Activated T-helper 1 cell treated with anti-CD3 and anti-CD28 coated beads, Interleukin-2, amount 50 U/mL, for 16 hours (primary cell): ENCODE data around the gene ERCC6L2.

Experiments used
- DNase-seq, 2 donors: peaks; one replicate each; pipeline ENCODE4 v3.0.0-alpha.2; 2020; ENCODE audit warnings: low read depth in 1 of 2, low spot score in 1 of 2

ERCC6L2 gene

DNA sequence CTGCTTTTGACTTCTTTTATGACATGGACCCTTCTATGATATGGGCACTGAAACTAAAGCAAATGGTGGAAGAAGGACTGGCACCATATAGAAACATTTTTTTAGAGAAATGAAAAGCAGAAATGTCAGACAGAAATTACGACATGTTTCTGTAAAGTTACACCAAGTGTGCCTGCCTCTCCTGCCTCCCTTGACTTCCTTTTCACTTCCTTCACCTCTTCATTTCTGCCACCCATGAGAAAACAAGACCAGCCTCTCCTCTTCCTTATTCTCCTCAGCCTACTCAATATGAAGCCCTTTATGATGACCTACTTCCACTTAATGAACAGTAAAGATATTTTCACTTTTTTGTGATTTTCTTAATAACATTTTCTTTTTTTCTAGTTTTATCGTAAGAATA lies 44.5 kb downstream of the ERCC6L2 start:
- DNase-seq, result no peak

DNA sequence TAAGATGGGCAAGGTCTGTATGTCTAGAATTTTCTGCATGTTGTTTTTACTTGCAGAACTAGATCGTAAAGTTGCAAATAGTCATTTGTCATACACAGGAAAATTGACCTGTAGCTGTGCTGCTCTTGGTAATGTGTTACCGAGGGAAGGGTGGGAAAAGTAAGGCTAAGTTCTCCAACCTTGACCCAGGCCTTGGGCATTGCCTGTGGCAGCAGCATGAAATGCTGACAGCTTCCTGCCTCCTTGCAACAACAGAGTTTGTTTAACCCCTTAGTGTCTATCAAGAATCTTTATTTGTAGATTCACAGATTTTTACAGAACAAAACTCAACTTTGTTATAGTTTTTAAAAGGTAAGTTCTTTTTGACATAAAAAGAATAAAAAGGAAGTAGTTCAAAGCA lies 48.3 kb downstream of the ERCC6L2 start:
- DNase-seq, result no peak

DNA sequence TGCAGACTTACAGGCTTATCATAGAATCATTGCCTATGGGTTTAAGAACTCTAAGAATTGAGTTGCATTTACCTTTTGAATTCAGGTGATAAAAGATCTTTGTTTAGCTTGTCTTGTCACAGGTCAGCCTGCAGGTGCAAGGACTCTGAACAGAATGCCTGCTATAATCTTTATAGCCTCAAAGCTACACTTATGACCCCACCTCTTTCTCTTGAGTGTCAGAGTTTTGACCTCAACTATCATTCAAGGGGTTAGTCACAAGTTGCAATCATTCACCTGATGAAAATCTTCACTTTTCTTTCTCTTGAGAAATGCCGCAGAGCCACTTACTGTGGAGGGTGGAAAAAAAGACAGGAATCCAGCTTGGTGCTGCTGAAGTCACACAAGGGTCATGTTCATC lies 49.5 kb downstream of the ERCC6L2 start:
- DNase-seq, result no peak

DNA sequence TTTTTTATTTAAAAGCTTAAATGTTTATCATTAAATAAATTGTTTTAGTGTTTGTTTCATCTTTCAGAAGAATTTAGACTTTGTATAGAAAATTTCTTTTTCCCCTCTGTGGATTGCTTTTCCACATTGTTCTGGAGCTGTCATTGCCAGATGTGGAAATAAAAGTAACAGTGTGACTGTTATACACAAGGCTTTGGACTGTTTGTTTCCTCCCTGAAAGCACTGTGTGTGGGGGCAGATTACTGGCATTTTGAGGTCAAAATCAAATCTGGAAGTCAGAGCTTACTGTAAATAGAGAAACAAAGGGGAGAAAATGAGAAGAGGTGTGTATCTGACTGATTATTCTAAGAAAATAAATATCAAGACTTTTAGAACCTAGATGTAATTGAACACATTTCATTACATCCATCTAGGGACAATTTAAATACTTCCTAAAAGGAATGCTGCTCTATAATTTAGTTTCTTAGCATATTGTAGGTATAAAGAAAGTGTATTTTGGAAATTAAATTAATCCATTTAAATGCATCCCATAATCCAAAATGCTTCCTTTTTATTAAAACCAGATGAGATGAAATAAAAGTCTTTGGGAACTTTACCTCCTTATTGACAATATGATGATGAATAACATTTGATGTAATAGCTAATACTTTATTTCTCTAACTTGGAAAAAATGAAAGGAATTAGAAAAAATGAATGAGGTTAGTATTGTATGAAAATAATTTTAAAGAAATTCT lies 51.9 kb downstream of the ERCC6L2 start:
- DNase-seq, result no peak

DNA sequence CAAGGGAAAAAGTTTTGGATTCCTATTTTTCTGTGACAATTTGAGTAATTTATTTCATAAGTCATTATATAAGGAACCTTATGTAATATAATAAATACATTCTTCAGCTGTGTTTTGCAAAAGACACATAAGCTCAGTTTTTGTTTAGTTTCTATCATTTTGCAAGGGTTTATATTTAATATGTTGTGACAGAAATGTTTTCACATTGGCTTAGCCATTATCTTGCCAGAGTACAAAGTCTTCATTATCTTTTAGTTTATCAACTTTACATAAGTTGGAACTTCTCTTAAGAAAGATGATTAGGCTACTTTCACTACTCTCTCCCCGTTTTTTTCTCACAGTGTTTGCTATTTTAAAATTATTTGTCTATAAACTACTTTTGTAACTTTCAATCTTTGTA lies 54.8 kb downstream of the ERCC6L2 start:
- DNase-seq, result no peak

DNA sequence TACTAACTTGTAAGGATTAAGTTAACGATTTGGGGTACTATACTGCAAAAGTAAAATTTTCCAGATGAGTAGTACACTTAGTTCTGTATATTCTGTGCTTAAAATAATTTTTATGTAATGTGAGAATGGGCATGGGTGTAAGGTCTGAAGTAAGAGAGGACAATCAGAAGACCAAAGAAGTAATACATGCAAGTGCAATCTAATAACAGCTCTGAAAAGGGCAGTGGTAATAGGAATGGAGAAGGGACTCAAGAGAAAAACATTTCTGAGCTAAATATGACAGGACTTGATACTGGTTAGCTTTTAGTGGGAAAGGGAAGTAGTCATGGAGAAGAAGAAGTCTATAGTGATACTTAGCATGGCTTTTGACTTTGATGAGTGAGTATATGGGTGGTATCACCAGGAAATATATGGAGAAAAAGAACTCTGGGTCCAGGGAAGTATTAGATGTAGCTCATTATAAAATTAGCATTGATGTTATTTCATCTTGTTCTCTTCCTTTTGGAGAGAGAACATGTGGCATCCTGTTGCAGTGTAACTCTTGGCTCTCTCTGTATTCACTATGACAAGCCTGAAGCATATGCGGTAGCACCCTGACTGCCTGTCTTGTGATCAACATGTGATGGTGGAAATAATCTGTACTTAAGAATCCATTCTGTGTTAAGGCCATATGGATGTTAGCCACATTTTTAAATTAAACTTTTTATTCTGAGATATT lies 60.5 kb downstream of the ERCC6L2 start:
- no peak for DNase-seq

DNA sequence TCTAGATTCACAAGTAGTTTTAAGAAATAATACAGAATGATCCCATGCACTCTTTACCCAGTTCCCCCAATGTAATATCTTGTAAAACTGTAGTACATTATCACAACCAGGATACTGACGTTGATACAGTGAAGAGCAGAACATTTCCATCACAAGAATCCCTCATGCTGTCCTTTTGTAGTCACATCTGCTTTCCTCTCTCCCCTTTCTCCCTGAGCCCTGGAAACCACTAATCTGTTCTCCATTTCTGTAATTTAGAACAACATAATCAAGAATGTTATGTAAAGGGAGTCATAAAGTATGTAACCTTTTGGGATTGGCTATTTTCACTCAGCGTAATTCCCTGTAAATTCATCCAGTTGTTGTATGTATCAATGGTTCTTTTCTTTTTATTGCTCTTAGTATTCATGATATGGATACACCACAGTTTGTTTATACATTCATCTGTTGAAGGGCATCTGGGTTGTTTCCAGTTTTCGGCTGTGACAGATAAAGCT lies 61.1 kb downstream of the ERCC6L2 start:
- no peak for DNase-seq

DNA sequence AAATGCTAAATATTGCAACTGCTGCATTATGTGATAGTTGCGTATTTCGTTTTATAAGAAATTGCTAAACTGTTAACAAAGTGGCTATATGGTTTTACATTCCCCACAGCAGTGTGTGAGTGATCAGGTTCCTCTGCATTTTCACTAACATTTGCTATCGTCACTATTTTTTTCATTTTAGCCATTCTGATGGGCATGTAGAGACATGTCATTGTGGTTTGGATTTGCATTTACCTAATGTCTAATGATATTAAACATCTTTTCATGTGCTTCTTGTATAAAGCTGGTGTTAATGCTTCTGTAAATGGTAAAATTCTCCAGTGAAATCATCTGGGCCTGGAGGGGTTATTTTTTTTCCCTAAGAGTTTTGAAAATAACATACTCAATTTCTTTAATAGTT lies 61.6 kb downstream of the ERCC6L2 start:
- no peak for DNase-seq

DNA sequence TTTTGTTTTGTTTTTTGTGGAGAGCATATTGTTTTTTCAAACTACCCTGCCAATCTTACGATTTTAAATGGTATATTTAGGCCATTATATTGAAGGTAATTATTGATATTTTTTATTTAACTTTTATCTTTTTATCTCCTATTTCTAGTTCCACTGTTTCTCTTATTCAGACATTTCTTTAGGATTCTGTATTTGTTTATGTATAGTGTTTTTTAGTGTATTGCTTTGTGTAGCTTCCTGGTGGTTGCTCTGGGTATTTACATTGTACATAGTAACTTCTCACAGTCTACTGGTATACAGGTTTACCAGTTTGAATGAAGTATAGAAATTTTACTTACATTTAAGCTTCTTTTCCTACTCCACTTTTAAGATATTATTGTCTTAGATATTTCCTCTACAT lies 63.2 kb downstream of the ERCC6L2 start:
- no peak for DNase-seq

DNA sequence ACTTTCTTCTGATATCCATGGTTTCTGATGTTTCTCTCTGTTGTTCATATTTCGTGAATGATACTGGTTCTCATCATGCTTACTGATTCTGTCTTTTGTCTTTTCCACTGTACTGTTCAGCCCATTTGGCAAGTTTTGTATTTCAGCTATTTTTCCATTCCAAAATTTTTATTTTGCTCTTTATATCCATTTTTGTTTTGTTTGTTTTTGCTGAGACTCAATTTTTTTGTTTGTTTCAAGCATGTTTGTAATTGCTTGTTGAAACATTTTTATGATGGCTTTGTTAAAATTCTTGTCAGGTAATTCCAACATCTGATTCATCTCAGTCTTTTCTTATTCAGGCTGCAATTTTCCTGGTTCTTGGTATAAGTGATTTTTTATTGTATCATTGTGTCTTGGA lies 64.0 kb downstream of the ERCC6L2 start:
- no peak for DNase-seq

DNA sequence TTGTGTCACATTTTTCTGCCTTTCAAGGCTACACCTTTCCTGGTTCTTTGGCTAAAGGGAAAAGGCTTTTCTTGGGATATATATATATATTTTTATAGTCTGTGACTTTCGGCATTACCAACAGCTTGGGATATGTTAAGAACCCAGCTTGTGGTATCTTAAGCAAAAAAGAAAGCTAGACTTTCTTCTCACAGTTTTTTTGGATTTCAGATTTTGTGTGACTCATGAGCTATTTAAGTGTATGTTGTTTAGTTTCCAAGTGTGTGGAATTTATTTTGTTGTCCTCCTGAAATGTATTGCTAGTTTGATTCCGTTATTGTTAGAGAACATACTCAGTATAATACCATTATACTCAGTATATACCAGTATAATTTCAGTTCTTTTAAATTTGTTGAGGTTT lies 64.8 kb downstream of the ERCC6L2 start:
- no peak for DNase-seq

DNA sequence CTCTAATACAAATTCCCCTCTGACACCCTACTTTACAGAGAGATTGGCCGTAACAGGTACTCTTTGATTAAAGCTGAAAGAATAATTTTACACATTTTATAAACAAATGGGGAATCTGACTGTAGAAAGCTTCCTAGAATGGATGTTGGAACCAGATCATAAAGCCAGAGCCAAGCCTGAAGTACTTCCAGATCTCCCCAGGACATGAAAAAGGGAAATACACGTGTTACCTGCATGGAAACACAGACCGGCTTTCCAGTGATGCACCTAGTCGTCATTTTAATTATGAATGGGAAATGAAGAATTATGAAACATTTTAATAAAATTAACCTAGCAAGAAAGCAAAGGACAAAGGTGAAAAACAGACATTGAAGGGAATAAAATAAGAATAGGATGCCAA lies 66.5 kb downstream of the ERCC6L2 start:
- DNase-seq, result no peak

DNA sequence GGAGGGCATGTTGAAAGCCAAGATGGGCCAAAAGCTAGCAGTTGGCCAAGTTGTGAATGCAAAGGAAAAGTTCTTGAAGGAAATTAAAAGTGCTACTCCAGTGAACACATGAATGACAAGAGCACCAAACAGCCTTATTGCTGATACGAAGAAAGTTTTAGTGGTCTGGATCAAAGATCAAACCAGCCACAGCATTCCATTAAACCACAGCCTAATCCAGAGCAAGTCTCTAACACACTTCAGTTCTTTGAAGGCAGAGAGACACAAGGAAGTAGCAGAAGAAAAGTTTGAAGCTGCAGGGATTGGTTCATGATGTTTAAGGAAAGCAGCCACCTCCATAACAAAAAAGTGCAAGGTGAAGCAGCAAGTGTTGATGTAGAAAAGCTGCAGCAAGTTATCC lies 71.6 kb downstream of the ERCC6L2 start:
- DNase-seq, result no peak

DNA sequence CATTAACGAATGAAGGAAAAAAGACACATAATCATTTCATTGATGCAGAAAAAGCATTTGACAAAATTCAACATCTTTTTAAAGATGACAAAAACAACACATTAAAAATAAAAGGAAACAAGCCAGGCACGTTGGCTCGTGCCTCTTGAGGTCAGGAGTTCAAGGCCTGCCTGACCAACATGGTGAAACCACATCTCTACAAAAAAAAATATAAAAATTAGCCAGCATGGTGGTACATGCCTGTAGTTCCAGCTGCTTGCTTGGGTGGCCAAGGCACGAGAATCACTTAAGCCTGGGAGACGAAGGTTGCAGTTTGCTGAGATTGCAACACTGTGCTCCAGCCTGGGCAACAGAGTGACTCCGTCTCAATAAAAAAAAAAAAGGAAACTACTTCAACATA lies 77.0 kb downstream of the ERCC6L2 start:
- no peak for DNase-seq

DNA sequence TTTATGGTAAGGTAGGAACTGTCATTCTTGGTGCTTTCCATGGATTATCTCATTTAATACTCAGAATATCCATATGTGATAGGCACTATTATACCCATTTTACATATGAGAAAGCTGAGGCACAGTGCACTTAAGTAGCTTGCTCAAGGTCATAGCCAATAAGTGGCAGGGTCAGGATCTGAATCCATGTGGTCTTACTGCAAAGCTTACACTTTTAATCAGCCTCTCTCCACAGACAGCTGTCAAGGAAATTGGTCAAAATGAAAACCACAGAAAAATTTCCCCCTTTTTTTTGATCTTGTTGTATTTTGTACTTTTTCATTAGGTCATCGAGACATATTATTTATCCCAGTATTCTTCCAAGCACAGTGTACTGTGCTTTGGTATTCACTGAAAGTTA lies 78.5 kb downstream of the ERCC6L2 start:
- DNase-seq, result no peak

DNA sequence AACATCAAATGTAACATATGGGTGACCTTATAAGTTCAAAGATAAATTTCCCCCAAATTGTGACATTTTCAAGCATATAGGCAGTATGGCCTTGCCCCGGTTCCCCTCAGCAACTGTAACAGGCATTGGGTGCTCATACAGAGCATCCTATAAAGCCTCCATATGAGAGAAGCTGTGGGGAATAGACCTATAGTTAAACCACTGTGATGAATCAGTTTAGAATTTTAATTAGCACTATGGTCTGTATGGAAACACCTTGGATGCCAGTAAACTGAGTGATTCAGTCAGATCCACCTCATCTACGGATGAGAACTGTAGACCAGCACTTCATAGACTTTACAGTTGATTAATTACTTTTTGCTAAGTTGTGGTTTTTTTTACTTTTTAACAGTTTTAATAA lies 79.4 kb downstream of the ERCC6L2 start:
- DNase-seq, result no peak

DNA sequence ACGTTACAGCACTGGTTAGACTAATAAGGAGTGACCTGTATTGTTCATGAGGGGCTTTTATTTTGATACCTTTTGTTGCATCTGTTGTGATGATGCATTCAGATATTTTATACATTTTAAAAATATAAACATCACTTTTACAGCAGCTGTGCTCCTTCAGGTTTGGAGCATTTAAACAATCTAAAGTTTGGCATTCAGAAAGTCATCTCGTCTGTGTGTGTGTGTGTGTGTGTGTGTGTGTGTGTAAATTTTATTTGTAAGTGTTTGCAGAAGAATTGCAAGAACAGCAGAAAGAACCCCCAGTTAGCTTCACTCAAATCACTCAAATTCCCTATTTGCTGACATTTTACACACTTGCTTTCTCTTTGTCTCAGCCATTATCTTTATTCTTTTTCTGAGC lies 87.4 kb downstream of the ERCC6L2 start:
- no peak for DNase-seq

DNA sequence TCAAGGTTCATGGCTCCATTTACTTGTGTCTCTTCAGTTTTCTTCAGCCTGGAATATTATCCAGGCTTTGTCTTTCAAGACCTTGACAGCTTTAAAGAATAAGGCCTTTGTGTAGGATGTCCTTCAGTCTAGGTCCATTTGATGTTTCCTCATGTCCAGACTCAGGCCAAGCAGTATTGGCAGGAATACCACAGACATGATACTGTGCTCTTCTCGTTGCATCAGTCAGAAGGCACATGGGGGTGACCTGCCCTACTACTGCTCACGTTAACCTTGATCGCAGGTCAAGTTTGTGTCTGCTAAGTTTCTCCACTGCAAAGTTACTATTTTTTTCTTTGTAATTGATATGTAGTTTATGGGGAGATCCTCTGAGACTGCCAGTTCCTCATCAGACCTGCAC lies 88.2 kb downstream of the ERCC6L2 start:
- no peak for DNase-seq

DNA sequence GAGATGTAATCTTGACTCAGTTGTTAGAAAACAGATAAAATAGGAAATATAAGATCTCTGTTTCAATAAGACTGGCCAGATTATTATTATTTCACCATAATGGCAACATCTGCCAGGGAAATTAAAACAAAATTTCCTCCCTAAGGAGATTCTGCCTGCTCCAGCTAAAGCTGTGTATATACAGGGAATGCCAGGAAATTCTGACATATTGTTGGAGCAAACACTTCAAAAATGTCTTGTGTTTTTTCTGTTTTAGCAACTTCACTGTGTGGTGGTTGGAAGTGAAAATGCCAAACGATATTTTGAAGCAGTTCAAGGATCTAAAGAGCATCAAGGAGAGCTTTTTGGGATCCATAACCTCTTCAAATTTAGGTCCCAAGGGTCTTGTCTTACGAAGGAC lies 90.8 kb downstream of the ERCC6L2 start:
- no peak for DNase-seq

DNA sequence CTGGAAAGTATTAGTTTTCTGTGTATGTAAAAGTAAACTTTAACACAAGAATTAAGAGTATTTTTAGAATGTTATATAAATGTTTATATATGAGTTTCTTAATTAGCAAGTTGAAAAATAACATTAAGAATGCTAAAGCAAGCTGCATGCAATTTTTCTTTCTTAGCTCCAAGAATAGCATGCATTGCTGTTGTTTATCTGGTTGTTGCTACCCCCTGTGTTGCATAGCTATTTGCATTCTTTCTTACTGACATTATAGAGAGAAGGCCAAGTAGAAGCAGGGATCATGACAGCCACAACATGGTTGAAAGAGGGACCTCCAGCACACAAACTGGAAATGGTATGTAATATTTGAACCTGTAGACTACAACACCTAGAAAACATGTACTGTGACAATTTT lies 94.8 kb downstream of the ERCC6L2 start:
- DNase-seq, result no peak

DNA sequence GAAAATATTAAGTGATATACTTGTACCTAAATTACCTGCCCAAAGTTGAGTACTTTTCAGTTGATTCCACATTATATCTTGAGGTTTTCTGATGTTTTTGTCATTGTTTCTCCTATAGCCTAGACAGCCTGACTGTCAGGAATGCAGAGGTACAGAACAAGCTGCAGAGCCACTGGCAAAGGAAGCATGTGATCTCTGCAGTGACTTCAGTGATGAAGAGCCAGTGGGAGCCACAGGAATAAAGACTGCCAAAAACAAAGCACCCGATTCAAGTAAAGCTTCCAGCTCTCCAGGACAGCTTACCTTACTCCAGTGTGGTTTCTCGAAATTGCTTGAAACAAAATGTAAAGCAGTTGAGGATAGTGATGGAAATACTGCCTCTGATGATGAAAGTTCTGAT lies 96.3 kb downstream of the ERCC6L2 start:
- no peak for DNase-seq

DNA sequence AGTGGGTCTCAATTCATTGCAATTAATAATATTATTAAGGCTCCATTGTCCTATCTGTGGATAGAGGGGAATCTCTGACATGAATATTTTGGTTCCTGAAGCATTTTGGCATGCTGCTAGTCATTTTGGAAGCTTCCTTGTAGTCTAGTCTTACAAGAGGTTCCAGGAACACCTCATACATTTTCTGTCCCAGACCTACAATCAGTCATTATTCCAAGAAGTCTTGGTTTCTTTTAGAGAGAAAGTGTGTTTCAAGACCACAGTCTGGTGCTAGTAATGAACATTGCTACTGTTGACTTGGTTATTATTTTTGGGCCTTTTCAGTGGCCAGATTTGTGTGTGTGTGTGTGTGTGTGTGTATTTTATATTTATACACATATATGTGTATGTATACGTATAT lies 98.9 kb downstream of the ERCC6L2 start:
- no peak for DNase-seq

DNA sequence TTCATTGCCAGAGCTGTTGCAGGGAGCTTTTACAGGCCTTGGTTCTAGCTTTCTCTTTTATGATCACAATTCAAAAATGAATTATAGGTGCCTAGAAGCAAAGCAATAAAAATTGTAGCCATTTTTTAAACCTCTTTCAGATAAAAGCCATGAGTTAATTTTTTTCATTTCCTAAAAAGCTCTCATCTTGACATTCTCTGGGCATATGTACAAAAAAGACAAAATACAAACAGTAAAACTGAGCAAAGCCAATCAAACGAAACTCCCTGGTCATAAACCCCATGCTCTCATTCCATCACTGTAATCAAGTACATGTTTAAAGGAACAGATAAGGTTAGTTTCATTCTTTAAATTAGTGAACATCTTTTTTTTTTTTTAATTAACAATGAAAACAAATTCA lies 101.9 kb downstream of the ERCC6L2 start:
- DNase-seq, result no peak
